GM19240 (cell line): Measurements from ENCODE around the gene C1orf210.

Source experiments
- DNase-seq: peaks from one replicate; pipeline ENCODE4 v3.0.0; 2011; ENCODE audit warnings: low spot score; ENCODE audit not compliant: insufficient read length

Gene C1orf210

DNA sequence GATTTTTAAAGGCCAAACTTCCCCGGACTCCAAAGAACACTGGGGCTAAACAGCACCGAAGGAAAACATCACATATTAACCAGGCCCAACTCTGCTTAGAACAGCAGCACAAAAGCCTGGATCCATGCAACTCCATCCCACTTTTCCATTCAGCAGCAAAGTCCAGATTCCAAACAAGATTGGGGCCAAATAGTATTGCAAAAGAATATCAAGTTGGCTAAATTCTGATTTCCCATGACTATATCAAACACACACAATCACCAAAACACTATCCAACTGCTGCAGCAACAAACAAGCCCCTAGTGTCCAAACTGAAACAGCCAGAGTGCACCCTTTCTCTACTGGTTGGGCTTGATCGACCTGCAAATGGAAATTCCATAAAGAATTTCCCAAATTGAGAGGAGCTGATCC lies 35.0 kb downstream of the C1orf210 start:
- DNase-seq, result no peak

GRCh38 chr1:43247256-43247921 lies 38.0 kb downstream of the C1orf210 start:
- no peak for DNase-seq

- no peak for DNase-seq
Measured at GRCh38 chr1:43246466-43247213, 38.7 kb downstream of the C1orf210 start.

DNA sequence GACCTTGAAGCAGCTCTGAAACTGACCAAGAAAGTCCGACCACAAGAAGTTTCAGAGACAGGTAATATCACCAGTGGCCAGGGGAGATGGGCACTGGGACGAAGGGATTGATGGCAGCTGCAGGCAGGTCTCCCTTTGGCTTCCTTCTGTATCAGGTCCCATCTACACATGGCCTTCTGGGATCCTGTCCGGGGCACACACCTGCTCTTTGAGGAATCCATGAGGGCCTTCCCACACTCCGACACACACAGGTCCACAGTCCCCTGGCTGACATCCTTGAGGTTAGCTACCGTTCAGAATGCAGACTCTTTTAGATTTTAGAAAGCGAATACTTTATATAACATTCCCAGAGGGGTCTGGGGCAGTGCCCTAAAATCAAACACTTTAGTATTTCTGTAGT lies 42.1 kb downstream of the C1orf210 start:
- no peak for DNase-seq

DNA sequence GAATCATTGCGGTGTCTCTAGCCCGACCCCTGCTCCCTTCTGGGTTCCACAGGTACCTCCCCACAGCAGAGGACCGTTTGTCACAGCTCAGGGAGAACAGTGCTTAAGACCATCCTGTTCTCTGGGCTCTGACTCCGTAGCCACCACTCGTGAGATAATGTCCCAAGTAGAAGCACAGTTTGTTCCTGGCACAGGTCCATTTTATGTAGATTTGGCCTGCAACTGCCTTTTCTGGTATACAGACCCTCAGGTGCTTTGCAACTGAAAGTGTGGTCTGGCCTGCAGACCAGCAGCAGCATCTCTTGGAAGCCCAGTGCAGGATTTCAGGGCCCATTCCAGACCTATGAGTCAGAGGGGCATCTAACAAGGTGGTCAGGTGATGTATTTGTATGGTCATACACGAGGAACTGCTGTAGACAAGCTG lies 44.0 kb downstream of the C1orf210 start:
- DNase-seq, result no peak

DNA sequence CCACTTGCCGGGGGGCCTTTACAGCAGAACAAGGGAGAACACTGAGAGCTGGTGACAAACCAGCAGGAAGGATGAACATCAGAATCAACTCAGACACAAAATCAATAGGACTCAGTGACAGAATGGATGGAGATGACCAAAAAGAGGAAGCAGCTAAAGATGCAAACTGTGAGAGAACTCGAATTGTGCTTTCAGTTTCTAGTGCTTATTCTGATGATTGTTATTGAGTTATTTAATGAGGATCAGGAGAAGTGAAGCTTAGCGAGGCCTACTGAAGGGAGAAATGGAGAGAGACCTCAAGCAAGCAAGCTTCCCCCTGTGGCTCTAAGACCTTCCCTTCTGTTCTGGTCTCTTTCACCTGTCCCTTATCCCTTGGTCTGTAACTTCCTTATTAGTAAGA lies 45.9 kb downstream of the C1orf210 start:
- peak; percentile 81 for DNase-seq

DNA sequence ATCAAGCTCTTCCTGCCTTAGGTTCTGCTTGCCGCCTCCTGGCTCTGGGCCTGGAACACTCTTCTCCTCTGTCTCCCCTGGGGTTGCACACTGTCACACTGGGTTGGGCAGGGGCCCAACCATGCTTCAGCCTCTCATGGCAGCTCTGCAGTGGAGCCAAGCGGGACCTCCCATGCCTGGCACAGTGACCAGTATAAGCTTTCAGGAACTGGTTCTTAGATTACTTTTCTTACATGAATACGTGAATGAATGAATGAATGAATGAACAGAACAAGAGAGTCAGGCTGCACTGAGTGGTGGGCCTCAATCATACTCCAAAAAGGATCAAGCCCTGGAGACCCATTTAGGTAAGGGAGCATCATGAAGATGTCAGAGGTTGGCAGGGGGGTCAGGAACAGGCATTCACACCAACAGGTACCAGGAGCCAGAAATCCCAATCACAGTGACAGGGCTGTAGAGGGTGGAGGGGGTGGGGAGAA lies 46.4 kb downstream of the C1orf210 start:
- no peak for DNase-seq

DNA sequence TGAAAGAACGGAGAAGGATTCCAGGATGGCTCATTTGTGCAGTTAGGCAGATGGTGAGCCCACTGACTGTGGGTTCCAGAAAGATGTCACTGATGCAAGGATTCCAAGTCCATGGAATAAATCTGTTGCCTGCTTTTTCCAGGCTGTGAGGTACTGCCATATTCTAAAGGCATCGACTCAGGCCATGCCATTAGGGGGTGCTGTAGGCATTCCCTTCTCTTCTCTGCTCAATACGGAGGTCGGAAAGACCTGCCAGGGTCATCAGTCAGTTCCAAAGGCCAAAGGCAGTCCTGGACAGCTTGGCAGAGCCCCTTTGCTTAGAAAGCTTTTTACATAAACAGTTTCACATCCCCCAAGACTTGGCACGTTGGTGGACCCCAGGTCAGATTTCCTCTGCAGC lies 47.3 kb downstream of the C1orf210 start:
- DNase-seq, result no peak

- DNase-seq, result no peak
Measured at GRCh38 chr1:43237121-43237520, 48.3 kb downstream of the C1orf210 start.

DNA sequence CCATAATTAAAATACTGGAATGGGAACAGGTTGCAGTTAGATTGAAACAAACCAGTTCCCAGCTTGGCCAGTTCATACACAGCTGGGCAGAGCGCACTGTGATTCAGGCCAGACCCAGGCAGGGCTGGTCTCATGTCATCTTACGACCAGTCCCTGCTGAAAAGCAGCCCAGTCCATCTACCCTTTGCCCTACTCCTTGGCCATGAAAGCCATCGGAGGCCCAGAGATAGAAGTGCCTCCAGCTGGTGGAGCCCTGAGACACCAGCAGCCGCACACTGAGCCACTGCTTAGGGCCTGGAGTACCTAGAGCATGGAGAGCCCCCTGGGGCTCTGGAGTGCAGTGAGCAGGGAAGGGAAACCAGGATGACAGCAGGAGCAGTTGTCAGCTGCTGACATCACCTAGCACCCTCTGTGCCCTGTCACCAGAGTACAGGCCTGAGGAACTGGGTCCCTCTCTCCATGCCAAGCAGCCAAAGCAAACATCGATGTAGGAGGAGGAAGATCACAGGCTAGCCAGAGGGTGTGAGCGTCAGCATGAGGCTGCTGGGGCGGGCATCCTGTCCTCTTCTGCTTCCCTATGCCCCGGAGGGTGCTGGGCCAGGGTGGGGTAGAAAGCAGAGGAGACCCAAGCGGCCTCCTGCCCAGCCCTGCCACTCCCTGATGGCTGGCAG lies 49.8 kb downstream of the C1orf210 start:
- no peak for DNase-seq

- DNase-seq, result no peak
Measured at GRCh38 chr1:43235040-43235439, 50.3 kb downstream of the C1orf210 start.

- no peak for DNase-seq
Measured at GRCh38 chr1:43234267-43234666, 51.1 kb downstream of the C1orf210 start.

DNA sequence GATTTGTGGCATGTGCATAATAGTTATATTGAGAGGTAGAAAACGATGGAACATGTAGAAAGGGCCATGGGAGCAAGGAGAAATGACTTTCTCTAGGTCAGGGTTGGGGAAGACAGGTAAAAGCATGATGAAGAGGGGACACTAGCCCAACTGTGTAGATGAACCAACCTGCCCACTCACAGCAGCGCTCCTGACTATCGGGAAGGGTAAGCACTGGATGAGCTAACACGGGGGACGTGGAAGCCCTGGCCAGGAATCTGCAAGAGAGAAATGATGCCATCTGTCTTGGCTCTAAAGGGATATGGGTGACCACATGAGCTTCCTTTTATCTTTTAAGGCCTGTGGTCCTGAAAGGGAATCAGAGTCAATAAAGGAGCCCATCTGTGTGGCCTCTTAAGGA lies 51.8 kb downstream of the C1orf210 start:
- DNase-seq, result no peak

DNA sequence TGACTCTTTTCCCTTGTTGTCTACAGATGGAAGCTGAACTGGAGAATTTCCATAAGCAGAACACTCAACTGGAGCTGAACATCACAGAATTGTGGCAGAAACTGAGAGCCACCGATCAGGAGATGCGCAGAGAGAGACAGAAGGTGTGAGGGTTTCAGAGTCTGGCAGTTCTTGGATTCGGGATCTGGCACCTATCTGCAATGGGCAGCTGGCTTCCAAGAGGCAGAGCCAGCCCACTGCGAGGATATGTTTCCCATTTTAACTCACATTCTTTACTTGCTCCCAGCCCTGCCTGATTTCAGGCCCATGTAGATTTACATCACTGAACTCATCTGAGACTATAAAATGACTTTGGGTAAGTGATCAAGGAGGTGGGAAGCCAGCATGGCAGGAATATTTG lies 52.9 kb downstream of the C1orf210 start:
- DNase-seq, result no peak

DNA sequence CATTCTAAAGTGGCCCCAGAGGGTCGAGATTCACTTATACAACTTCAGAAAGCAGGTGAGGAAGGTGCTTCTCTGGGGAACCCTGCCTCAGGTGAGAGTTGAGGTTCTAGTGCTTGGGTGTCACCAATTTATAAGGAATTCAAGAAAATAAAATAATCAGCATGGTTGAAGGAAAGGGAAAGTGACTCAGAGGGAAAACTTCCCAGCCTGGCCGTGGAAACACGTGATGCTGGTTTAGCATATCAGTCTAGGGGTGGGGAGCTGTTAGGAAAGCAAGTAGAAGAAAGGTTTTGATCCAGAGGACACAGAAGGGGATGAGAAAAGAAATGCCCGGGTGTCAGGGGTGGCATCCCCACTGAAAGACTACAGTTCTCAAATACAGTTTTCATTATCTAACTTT lies 53.3 kb downstream of the C1orf210 start:
- no peak for DNase-seq
